AG04450 (cell line): ENCODE results near the gene RPH3AL. TPM values are rescaled to one million over a fixed set of nuclear protein-coding genes. Genes with fewer than 3 reads are reported as not detected.

Experiments used
- CTCF ChIA-PET: fragments of 300-600, 350-600 bp; formaldehyde crosslinking; extraction: SDS; loops from one replicate; lab custom pipeline; 2022; ENCODE audit warnings: antibody characterized with exemption, inconsistent platforms; lab: Charles Lee
- POLR2A ChIA-PET: fragments of 350-600 bp; formaldehyde crosslinking; extraction: SDS; loops from one replicate; lab custom pipeline; 2021; ENCODE audit warnings: antibody characterized with exemption, inconsistent platforms; lab: Yijun Ruan, JAX
- DNase-seq: peaks from one replicate; pipeline ENCODE4 v3.0.0-alpha.2; 2011; ENCODE audit warnings: low read depth, low spot score
- H3K27ac ChIP-seq: one replicate; pipeline ENCODE4 v1.5.1; 2012; ENCODE audit warnings: low read depth, low read length, control low read depth
- H3K27me3 ChIP-seq: one replicate; pipeline ENCODE4 v1.6.0; 2012; ENCODE audit warnings: low read length; ENCODE audit not compliant: control insufficient read depth, insufficient read depth
- H3K4me3 ChIP-seq: 2 replicates; pipeline ENCODE4 v1.5.1; 2011; ENCODE audit warnings: mild to moderate bottlenecking, low read depth, low read length, control low read depth
- H3K9me3 ChIP-seq: 2 replicates; pipeline ENCODE4 v1.5.1; 2012; ENCODE audit warnings: low read length; ENCODE audit not compliant: control insufficient read depth, insufficient read depth
- polyA plus RNA-seq: library from polyadenylated mRNA; depleted of rRNA; stranded (reverse); fragments of >200 nt; gene quantifications from 2 replicates; pipeline ENCODE4 v1.2.3, GENCODE V29; 2011
- TF ChIP-seq, protein P1 (sequence below): IDR thresholded peaks from 2 replicates; pipeline ENCODE4 v1.5.1; 2011; ENCODE audit warnings: low read depth, low read length, control low read depth, inconsistent platforms

The RPH3AL gene
- polyA plus RNA-seq, 1 experiment = 1.3 TPM

DNA sequence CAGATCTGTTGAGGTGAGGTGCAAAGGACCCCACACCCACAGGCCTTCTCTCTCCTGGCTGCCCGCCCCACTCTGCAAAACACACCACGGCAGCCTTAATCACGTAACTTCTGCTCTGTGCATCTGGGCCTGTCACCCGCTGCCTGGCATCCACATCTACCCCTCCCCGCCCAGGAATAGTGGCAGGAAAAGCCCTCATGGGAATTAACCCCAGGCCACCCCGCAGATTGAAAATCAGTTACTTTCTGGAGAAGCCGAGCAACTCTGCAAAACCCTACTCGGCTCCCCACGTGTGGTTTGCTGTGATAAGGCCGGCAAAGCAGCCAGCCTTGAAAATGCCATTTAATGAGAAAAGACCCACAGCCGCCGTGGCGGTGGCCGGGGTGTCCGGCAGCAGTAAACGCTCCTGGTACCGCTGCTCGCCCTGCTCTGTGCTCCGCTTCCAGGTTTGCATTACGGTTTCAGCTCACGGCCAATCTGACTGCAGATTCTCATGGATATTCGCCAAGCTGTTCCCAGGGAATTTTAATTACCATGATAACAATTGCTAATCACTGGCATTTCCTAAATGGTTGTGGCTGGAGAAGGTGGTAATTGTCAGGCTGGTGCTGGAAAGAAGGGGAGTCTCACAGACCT, 93.1 kb downstream of the RPH3AL start:
- ChIA-PET POLR2A (no interaction called here), CTCF (no interaction called here)
- Histone ChIP-seq H3K9me3 (peaks cover 31% of the 10 kb centered on the region), H3K27ac (no peak overlapping the region), H3K4me3 (no peak overlapping the region), H3K27me3 (no peaks in the 10 kb centered on the region)
- TF ChIP-seq, protein P1, sequence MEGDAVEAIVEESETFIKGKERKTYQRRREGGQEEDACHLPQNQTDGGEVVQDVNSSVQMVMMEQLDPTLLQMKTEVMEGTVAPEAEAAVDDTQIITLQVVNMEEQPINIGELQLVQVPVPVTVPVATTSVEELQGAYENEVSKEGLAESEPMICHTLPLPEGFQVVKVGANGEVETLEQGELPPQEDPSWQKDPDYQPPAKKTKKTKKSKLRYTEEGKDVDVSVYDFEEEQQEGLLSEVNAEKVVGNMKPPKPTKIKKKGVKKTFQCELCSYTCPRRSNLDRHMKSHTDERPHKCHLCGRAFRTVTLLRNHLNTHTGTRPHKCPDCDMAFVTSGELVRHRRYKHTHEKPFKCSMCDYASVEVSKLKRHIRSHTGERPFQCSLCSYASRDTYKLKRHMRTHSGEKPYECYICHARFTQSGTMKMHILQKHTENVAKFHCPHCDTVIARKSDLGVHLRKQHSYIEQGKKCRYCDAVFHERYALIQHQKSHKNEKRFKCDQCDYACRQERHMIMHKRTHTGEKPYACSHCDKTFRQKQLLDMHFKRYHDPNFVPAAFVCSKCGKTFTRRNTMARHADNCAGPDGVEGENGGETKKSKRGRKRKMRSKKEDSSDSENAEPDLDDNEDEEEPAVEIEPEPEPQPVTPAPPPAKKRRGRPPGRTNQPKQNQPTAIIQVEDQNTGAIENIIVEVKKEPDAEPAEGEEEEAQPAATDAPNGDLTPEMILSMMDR = no peak
- no peak for DNase-seq

GRCh38 chr17:258906-259305, 93.7 kb downstream of the RPH3AL start:
- CTCF ChIA-PET = no interaction called here
- H3K4me3 ChIP-seq = no peak overlapping the region
- POLR2A ChIA-PET = no interaction called here
- TF ChIP-seq, protein P1 = no peak
- H3K9me3 ChIP-seq = peaks cover 26% of the 10 kb centered on the region
- DNase-seq = no peak
- H3K27me3 ChIP-seq = no peaks in the 10 kb centered on the region
- no peak overlapping the region for H3K27ac ChIP-seq

- POLR2A ChIA-PET = no interaction called here
- Histone ChIP-seq H3K27ac (no peak overlapping the region), H3K4me3 (no peak overlapping the region), H3K9me3 (peaks cover 20% of the 10 kb centered on the region), H3K27me3 (no peaks in the 10 kb centered on the region)
- no peak for DNase-seq
- TF ChIP-seq, protein P1 = no peak
- CTCF ChIA-PET = no interaction called here
These were observed 94.4 kb downstream of the RPH3AL start for GRCh38 chr17:258045-258734.

GRCh38 chr17:253091-253846, 99.3 kb downstream of the RPH3AL start:
- POLR2A ChIA-PET = no interaction called here
- H3K27ac ChIP-seq = no peak overlapping the region
- DNase-seq = no peak
- TF ChIP-seq, protein P1 = no peak
- CTCF ChIA-PET = no interaction called here
- H3K4me3 ChIP-seq = no peak overlapping the region
- H3K9me3 ChIP-seq = peaks cover 29% of the 10 kb centered on the region
- no peaks in the 10 kb centered on the region for H3K27me3 ChIP-seq

DNA sequence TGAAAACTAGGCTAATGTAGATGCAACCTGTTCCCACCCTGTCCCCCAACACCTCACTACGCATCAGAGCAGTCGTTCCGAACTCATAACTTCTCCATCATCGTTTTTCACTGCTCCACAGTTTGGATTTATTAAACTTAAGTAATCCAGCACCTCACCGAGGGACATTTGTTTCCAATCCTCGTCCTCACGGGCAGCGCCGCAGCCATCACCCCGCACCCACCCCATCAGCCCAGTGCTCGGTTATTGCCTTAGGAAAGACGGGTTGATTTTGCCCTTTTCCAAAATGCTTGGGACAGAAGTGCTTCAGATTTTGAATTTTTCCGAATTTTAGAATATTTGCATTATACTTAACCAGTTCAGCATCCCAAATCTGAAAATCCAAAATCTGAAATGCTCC, 100.2 kb downstream of the RPH3AL start:
- H3K27me3 ChIP-seq = no peaks in the 10 kb centered on the region
- ChIA-PET POLR2A (no interaction called here), CTCF (no interaction called here)
- H3K4me3 ChIP-seq = no peak overlapping the region
- peaks cover 32% of the 10 kb centered on the region for H3K9me3 ChIP-seq
- H3K27ac ChIP-seq = no peak overlapping the region
- no peak for DNase-seq
- TF ChIP-seq, protein P1 = no peak
